G401.6 (cell line): Measurements from ENCODE around the gene CES5A.
A peak's percentile ranks its signal among the peaks of the same experiment; 100 is the strongest.
"Not testable (repeated sequence)": the region's sequence is repeated elsewhere in the genome, so short reads cannot be mapped to it uniquely, and the experiment has no call there.

Experiments
- FAIRE-seq: peaks from 2 replicates; lab custom pipeline; 2012; peaks lifted over from hg19 to GRCh38; lab: Jason Lieb, UNC

The CES5A gene, protein sequence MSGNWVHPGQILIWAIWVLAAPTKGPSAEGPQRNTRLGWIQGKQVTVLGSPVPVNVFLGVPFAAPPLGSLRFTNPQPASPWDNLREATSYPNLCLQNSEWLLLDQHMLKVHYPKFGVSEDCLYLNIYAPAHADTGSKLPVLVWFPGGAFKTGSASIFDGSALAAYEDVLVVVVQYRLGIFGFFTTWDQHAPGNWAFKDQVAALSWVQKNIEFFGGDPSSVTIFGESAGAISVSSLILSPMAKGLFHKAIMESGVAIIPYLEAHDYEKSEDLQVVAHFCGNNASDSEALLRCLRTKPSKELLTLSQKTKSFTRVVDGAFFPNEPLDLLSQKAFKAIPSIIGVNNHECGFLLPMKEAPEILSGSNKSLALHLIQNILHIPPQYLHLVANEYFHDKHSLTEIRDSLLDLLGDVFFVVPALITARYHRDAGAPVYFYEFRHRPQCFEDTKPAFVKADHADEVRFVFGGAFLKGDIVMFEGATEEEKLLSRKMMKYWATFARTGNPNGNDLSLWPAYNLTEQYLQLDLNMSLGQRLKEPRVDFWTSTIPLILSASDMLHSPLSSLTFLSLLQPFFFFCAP

GRCh38 chr16:55875273-55875672 lies at the start of gene CES5A:
Gene CES5A (minus strand): TSS chr16:55875373. CDS start chr16:55875221, 152 bp downstream.
- FAIRE-seq = no peak

GRCh38 chr16:55922662-55923061 lies 47.5 kb upstream of the CES5A start:
- peak; percentile 27 for FAIRE-seq

GRCh38 chr16:55917373-55918160 lies 42.4 kb upstream of the CES5A start:
- no peak for FAIRE-seq

- no peak for FAIRE-seq
These were observed 40.1 kb upstream of the CES5A start for GRCh38 chr16:55915096-55915827.

- FAIRE-seq = no peak
These were observed 39.2 kb upstream of the CES5A start for GRCh38 chr16:55914383-55914782.

DNA sequence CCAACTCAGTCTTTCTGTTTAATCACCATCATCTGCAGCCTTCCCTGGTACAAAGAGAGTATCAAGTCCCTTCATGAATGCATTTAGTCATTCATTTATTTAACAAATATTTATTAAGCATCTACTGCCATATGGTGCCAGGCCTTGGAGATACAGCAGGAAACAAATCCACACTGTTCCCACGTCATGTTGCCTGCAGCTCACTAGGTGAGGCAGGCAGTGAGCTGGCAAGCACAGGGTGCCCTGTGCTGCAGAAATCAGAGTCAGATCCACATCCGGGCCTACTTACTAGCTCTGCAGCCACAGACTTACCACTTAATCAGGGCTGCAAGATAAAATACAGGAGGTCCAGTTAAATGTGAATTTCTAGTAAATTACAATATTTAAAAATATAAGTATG lies 38.5 kb upstream of the CES5A start:
- no peak for FAIRE-seq

- FAIRE-seq = not testable (repeated sequence)
These were observed 37.9 kb upstream of the CES5A start for GRCh38 chr16:55913121-55913520.

DNA sequence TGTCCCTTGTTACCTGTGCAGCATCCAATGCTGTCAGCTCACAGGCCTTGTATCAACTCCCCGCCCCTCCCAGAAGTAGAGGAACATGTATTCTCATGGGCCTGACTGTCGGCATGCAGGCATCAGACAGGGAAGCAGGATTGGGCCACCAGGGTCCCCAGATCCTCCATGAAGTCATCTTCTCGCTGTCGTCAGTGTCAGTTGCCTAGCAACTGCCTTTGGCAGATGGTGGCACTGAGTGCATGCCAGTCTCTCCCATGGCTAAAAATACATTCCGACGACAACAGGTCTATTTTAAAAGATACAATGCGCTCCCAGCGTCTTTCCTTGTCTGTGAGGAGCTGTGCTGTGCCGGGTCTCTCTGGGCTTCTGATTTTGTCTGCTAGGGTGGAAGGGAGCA lies 36.8 kb upstream of the CES5A start:
- no peak for FAIRE-seq

- FAIRE-seq = no peak
These were observed 36.4 kb upstream of the CES5A start for GRCh38 chr16:55911616-55912015.

- no peak for FAIRE-seq
These were observed 34.7 kb upstream of the CES5A start for GRCh38 chr16:55909876-55910275.

GRCh38 chr16:55908641-55909040 lies 33.5 kb upstream of the CES5A start:
- FAIRE-seq = no peak

GRCh38 chr16:55907661-55908060 lies 32.5 kb upstream of the CES5A start:
- no peak for FAIRE-seq

GRCh38 chr16:55906123-55906522 lies 30.9 kb upstream of the CES5A start:
- no peak for FAIRE-seq

DNA sequence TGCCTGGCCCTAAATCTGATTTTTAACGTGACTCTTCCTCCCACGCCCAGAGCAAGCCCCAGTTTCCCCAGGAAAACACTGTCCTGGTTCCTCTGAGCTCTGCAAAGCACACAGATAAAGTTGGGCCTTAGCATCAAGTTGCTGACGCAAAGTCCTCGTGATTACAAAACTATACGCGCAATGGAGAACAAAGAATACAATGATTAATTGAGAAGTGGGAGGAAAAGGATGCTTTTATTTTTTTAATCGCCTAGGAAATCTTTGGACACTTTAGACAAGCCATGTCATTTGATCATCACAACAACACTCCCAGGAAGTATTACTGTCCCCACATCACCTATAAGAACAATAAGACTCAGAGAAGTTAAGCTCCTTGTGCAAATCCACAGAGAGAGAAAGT lies 30.5 kb upstream of the CES5A start:
- FAIRE-seq = no peak

- FAIRE-seq = no peak
These were observed 26.5 kb upstream of the CES5A start for GRCh38 chr16:55901566-55902217.

DNA sequence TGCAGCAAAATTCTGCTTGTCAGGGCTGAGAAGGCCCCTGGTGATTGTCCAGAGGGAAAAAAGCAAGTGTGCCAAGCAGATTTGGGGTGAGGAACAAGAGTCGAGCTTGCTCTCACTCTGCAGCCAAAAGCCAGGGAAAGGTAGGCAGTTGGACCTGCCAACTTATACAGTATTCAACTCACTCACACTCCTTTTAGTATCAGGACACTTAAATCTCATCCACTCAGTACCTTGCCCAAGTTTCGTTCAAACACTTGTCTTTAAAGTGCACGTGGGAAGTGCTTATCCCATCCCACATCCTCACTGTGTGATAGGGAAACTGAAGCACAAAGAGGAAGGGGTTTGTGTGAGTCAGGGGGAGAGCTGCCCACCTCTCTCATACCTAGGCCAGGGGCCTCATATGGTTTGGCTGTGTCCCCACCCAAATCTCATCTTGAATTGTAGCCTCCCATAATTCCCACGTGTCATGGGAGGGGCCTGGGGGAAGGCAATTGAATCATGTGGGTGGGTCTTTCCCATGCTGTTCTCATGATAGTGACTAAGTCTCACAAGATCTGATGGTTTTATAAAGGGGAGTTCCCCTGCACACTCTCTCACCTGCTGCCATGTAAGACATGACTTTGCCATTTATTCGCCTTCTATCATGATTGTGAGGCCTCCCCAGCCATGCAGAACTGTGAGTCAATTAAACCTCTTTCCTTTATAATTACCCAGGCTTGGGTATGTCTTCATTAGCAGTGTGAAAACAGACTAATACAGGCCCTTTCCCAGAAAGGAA lies 25.6 kb upstream of the CES5A start:
- FAIRE-seq = no peak

- FAIRE-seq = no peak
These were observed 24.7 kb upstream of the CES5A start for GRCh38 chr16:55899857-55900256.

GRCh38 chr16:55898592-55898991 lies 23.4 kb upstream of the CES5A start:
- no peak for FAIRE-seq

GRCh38 chr16:55892821-55893220 lies 17.6 kb upstream of the CES5A start:
- FAIRE-seq = no peak

- FAIRE-seq = no peak
These were observed 14.3 kb upstream of the CES5A start for GRCh38 chr16:55889518-55889917.

GRCh38 chr16:55888546-55888945 lies 13.4 kb upstream of the CES5A start:
- no peak for FAIRE-seq
